Thoracic aorta (tissue), 2 donors: ENCODE data around the gene ARL6IP1. TPM values are rescaled to one million over a fixed set of nuclear protein-coding genes. Genes with fewer than 3 reads are reported as not detected.
"Not testable (repeated sequence)": the region's sequence is repeated elsewhere in the genome, so short reads cannot be mapped to it uniquely, and the experiment has no call there.

Source experiments
- ATAC-seq: fragments of 150-250 bp; one replicate; pipeline ENCODE4 v1.8.0; 2017; ENCODE audit warnings: low read depth; ENCODE audit not compliant: insufficient number of reproducible peaks, low FRiP score
- DNase-seq: peaks from one replicate; pipeline ENCODE4 v3.0.0-alpha.2; 2020; ENCODE audit warnings: low spot score
- H3K27ac ChIP-seq, 2 donors: fragments of 200-600 bp; sonication (generic); 1 replicate in 1 of 2; 2 replicates in 1 of 2; pipeline ENCODE4 v1.5.1; 2016; ENCODE audit warnings: mild to moderate bottlenecking in 2 of 2, moderate library complexity in 2 of 2
- H3K27me3 ChIP-seq: fragments of 200-600 bp; sonication (generic); replicated peaks from 2 replicates; pipeline ENCODE4 v1.6.0; 2016; ENCODE audit warnings: mild to moderate bottlenecking; ENCODE audit not compliant: insufficient read depth
- H3K36me3 ChIP-seq: fragments of 200-600 bp; sonication (generic); one replicate; pipeline ENCODE4 v1.5.1; 2016
- H3K4me1 ChIP-seq, 2 donors: fragments of 200-600 bp; sonication (generic); 1 replicate in 1 of 2; 2 replicates in 1 of 2; pipeline versions ENCODE4 v1.5.1 to v1.6.0; 2016; ENCODE audit warnings: low read depth in 2 of 2, mild to moderate bottlenecking in 1 of 2; ENCODE audit not compliant: control insufficient read depth in 1 of 2
- H3K4me3 ChIP-seq: fragments of 200-600 bp; sonication (generic); 2 replicates; pipeline ENCODE4 v1.5.1; 2016; ENCODE audit warnings: mild to moderate bottlenecking
- H3K9me3 ChIP-seq: fragments of 200-600 bp; sonication (generic); 2 replicates; pipeline ENCODE4 v1.5.1; 2016
- CTCF ChIP-seq: fragments of 200-600 bp; sonication (generic); IDR thresholded peaks from one replicate; pipeline ENCODE4 v1.5.1; 2019; ENCODE audit warnings: antibody characterized with exemption
- total RNA-seq, 2 donors: library from RNA; depleted of rRNA; stranded (reverse); fragments of >200 nt; gene quantifications; one replicate each; pipeline versions ENCODE4 v1.1.0 to v1.2.3, GENCODE V29; 2016

The ARL6IP1 gene
- total RNA-seq, 2 donors from 2014 or later: 105 to 128 TPM

DNA sequence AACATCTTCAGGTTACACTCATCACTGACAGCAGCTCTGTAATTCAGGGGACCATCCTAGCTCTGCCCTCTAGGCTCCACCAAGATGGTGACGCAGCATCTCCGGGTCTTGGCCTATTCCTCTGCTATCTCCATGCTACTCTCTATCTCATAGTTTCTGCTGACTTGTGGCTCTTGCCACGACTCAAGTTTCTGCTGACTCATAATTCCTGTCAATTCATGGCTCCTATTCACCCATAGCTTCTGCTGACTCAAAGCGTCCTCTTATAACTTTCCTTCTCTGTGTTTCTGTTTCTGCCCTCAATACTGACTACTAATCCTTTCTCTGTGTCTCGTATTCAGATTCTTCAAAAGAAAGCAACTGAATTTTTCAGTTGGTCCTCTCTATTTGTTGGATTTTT, 38.6 kb downstream of the ARL6IP1 start:
- H3K9me3 ChIP-seq, H3K4me1 ChIP-seq, DNase-seq, ATAC-seq, H3K36me3 ChIP-seq, H3K27me3 ChIP-seq, H3K27ac ChIP-seq, H3K4me3 ChIP-seq: not testable (repeated sequence)

GRCh38 chr16:18759598-18760520, 41.5 kb downstream of the ARL6IP1 start:
- DNase-seq, H3K4me1 ChIP-seq, H3K27ac ChIP-seq, H3K9me3 ChIP-seq, H3K27me3 ChIP-seq, H3K36me3 ChIP-seq, H3K4me3 ChIP-seq: not testable (repeated sequence)
- peak; percentile 64 for TF ChIP-seq CTCF
- ATAC-seq: peak; percentile 79

DNA sequence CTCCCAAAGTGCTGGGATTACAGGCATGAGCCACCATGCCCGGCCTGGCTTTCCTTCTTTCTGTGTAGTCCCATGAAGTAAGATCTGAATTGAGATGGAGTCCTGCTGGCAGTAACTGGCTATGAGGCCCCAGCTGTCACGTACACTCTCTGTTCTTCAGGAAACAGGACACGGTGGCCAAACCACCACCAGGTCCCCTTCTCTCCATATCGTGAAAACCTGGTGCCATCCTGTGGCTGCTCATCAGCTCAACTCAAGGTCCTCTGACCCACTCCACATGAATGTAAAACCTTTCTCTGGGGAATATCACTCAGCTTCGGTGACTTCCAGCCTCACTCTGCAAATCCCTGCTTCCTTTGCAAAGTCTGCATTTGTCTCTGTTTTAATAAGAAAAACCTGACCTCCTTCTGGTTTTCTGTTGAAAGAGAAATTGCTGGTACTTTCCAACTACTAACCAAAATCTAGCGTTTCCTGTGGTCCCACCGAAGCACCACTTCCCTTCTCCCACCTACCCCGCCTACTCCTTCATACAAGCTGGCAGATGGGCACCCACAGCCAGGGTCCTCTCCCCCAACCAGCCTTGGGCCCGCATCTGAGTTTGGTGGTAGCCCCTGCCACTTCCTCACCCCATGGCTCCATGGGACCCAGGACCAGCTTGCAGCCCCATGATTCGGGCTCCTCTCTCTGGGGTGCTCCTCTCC, 43.2 kb downstream of the ARL6IP1 start:
- H3K4me3 ChIP-seq, DNase-seq, H3K27ac ChIP-seq, H3K36me3 ChIP-seq, H3K9me3 ChIP-seq, H3K4me1 ChIP-seq, ATAC-seq, H3K27me3 ChIP-seq: not testable (repeated sequence)

GRCh38 chr16:18756639-18757038, 44.7 kb downstream of the ARL6IP1 start:
- not testable (repeated sequence) for DNase-seq, ATAC-seq, H3K9me3 ChIP-seq, H3K4me3 ChIP-seq, H3K27ac ChIP-seq, H3K36me3 ChIP-seq, H3K27me3 ChIP-seq, H3K4me1 ChIP-seq

- not testable (repeated sequence) for ATAC-seq, H3K9me3 ChIP-seq, H3K36me3 ChIP-seq, DNase-seq, H3K4me1 ChIP-seq, H3K27me3 ChIP-seq, H3K27ac ChIP-seq, H3K4me3 ChIP-seq
Measured at GRCh38 chr16:18742870-18743269, 58.5 kb downstream of the ARL6IP1 start.

Other genes starting within 250 kb of the ARL6IP1 start
- 100 to 1,000 TPM in 1 of 2 donors, 10 to 100 TPM in 1; 98.8 to 109 TPM for gene NOMO2, start 239.5 kb downstream of the ARL6IP1 start, total RNA-seq
- gene RPS15A, start 11.2 kb downstream of the ARL6IP1 start, total RNA-seq: 100 to 1,000 TPM; 829 to 900 TPM
- 100 to 1,000 TPM in 1 of 2 donors, 10 to 100 TPM in 1; 69.2 to 142 TPM for gene SMG1, start 124.9 kb upstream of the ARL6IP1 start, total RNA-seq
- under 1 TPM; 0.49 to 0.81 TPM for gene TMC7, start 182.4 kb upstream of the ARL6IP1 start, total RNA-seq